ENCODE results near the gene RNU7-1. TPM values are rescaled to one million over a fixed set of nuclear protein-coding genes. Genes with fewer than 3 reads are reported as not detected.
A peak's percentile ranks its signal among the peaks of the same experiment; 100 is the strongest.

The RNU7-1 gene
- not detected for total RNA-seq

DNA sequence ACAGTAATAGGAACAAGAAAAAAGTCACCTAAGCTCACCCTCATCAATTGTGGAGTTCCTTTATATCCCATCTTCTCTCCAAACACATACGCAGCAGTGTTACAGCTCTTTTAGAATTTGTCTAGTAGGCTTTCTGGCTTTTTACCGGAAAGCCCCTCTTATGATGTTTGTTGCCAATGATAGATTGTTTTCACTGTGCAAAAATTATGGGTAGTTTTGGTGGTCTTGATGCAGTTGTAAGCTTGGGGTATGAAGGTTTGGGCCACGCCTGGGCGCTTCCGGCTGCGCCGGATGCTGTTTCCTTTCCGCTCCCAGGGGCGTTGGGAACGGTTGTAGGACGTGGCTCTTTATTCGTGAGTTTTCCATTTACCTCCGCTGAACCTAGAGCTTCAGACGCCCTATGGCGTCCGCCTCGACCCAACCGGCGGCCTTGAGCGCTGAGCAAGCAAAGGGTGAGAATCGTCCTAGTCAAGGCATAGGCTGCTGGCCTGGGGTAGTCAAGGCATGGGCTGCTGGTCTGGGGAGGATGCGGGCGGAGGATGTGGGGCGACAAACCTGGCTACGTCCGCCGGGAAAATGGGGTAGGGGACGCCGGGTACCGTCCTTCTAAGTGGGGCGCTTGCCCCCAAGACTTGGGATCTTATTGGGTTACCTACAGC is at the start of gene RNU7-1, which contains the start of gene C12orf57:
Gene RNU7-1 (plus strand): TSS at position 95 of the 659 bp plus-strand sequence.
Gene C12orf57 (plus strand): TSS at position 301 of the 659 bp plus-strand sequence. CDS start 100 bp downstream, at position 401.
- TF ChIP-seq CTCF (IDR thresholded peaks at IDR 0.05) (peak in 1 of 3 donors; percentile 34), POLR2AphosphoS5 (IDR thresholded peaks at IDR 0.05) (peak; percentile 71 to 98 (median 84)), POLR2A (IDR thresholded peaks at IDR 0.05) (peak; percentile 93)
- intact Hi-C loops (cut with DNase I; ENCODE audit: low total_unique reads): loop anchor here (10.0 kb wide), 1 partner anchor 171 kb away; no protein-coding TSS in a partner anchor
- H3K4me1 ChIP-seq: peaks cover 14 to 26% of the 10 kb centered on the region in 2 donors

DNA sequence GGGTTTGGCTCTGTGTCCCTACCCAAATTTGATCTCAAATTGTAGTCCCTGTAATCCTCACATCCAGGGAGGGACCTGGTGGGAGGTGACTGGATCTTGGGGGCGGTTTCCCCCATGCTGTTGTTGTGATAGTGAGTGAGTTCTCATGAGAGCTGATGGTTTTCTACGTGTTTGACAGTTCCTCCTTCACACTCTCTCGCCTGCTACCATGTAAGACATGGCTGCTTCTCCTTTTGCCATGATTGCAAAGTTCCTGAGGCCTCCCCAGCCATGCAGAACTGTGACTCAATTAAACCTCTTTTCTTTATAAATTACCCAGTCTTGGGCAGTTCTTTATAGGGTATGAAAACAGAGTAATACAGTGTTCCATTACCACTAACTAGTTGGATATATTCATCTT is 49.3 kb upstream of the RNU7-1 start:
- H3K4me1 ChIP-seq: peaks cover 0 to 3% of the 10 kb centered on the region in 2 donors
- no peaks in the 10 kb centered on the region for H3K27me3 ChIP-seq
- no peak overlapping the region for H3K27ac ChIP-seq
- H3K36me3 ChIP-seq: no peaks in the 10 kb centered on the region
- H3K9me3 ChIP-seq: no peaks in the 10 kb centered on the region
- intact Hi-C loops (cut with DNase I; ENCODE audit: low total_unique reads): no loop called here
- no peak overlapping the region for H3K4me3 ChIP-seq
- DNase-seq (ENCODE audit: low spot score in 2 of 2): no peak
- TF ChIP-seq CTCF (IDR thresholded peaks at IDR 0.05) (no peak), POLR2A (IDR thresholded peaks at IDR 0.05) (no peak), POLR2AphosphoS5 (IDR thresholded peaks at IDR 0.05) (no peak)

More for the DNA sequence above, at the start of gene RNU7-1, which contains the start of gene C12orf57:
- Histone ChIP-seq H3K27me3 (no peaks in the 10 kb centered on the region), H3K4me3 (peak within 1 kb of the TSS; percentile 70 to 80 (median 78)), H3K9me3 (no peaks in the 10 kb centered on the region), H3K36me3 (no peaks in the 10 kb centered on the region), H3K27ac (peak within 1 kb of the TSS; percentile 96 to 97)
- DNase-seq (ENCODE audit: low spot score in 2 of 2): peak; percentile 81 to 84

DNA sequence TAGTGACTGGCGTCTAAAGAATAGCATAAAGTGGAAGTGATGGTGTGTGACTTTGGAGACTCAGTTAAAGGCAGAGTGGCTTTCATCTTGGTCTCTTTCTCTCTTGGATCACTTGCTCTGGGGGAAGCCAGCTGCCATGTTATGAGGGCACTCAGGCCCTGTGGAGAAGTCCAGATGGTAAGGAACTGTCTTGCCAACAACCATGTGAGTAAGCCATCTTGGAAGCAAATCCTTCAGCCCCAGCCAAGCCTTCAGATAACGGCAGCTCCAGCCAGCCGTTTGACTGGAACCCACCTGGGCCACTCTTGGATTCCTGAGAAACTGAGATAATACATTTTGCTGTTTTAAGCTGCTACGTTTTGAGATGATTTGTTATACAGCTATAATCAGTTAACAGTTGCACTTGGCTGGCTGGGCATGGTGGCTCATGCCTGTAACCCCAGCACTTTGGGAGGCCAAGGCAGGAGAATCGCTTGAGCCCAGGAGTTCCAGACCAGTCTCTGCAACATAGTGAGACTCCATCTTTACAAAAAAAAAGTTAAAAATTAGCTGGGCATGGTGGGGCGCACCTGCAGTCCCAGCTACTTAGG is 46.7 kb upstream of the RNU7-1 start:
- Histone ChIP-seq H3K4me1 (no peaks in the 10 kb centered on the region), H3K36me3 (no peaks in the 10 kb centered on the region), H3K4me3 (no peak overlapping the region), H3K27me3 (no peaks in the 10 kb centered on the region), H3K9me3 (no peaks in the 10 kb centered on the region), H3K27ac (no peak overlapping the region)
- no peak for DNase-seq (ENCODE audit: low spot score in 2 of 2)
- no peak for TF ChIP-seq POLR2AphosphoS5 (IDR thresholded peaks at IDR 0.05)
- TF ChIP-seq CTCF (IDR thresholded peaks at IDR 0.05): no peak
- no peak for TF ChIP-seq POLR2A (IDR thresholded peaks at IDR 0.05)
- intact Hi-C loops (cut with DNase I; ENCODE audit: low total_unique reads): no loop called here

DNA sequence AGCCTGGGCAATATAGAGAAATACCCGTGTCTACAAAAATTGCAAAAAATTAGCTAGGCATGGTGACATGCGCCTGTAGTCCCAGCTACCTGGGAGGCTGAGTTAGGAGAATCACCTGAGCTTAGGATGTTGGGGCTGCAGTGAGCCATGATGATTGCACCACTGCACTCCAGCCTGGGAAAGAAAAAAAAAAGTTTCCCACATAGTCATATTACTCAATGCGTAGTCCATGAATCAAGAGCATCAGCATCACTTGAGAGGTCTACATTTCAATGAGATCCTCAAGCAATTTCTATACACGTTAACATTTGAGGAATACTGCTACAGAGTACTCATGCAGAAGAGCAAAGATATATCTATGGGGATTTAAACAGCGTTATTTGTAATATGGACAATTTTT is 44.2 kb upstream of the RNU7-1 start:
- H3K4me1 ChIP-seq: no peaks in the 10 kb centered on the region
- H3K27ac ChIP-seq: peak overlapping the region in 1 of 2 donors; percentile 16
- no peak for DNase-seq (ENCODE audit: low spot score in 2 of 2)
- H3K9me3 ChIP-seq: no peaks in the 10 kb centered on the region
- H3K27me3 ChIP-seq: no peaks in the 10 kb centered on the region
- no peaks in the 10 kb centered on the region for H3K36me3 ChIP-seq
- no peak for TF ChIP-seq POLR2A (IDR thresholded peaks at IDR 0.05)
- TF ChIP-seq POLR2AphosphoS5 (IDR thresholded peaks at IDR 0.05): no peak
- no peak for TF ChIP-seq CTCF (IDR thresholded peaks at IDR 0.05)
- H3K4me3 ChIP-seq: no peak overlapping the region
- intact Hi-C loops (cut with DNase I; ENCODE audit: low total_unique reads): no loop called here

Measured in breast epithelium (tissue), 4 donors.